HCT116 (cell line): Measurements from ENCODE around the gene SNAP47.

ENCODE experiments used
- EZH2phosphoT487 ChIP-seq: fragments of 200-600 bp; IDR thresholded peaks from 2 replicates; pipeline ENCODE4 v1.6.1; 2018; ENCODE audit warnings: antibody characterized with exemption, borderline replicate concordance
- RAD21 ChIP-seq: IDR thresholded peaks from 2 replicates; pipeline ENCODE4 v1.6.1; 2012; ENCODE audit warnings: low read depth, mild to moderate bottlenecking
- TF ChIP-seq, protein P1 (sequence below), 3 experiments: fragments of 200-600 bp in 1 of 3; sonication (generic) in 1 of 3; IDR thresholded peaks in 2 of 3; conservative IDR thresholded peaks in 1 of 3; 2 replicates each; pipeline ENCODE4 v1.5.1; 2012 to 2017; ENCODE audit warnings: low read depth in 2 of 3, low read length in 2 of 3, antibody characterized with exemption in 1 of 3, borderline replicate concordance in 1 of 3, control low read depth in 1 of 3, mild to moderate bottlenecking in 1 of 3, mixed read lengths in 1 of 3, mixed run types in 1 of 3, moderate library complexity in 1 of 3; ENCODE audit not compliant: insufficient read depth in 1 of 3

DNA sequence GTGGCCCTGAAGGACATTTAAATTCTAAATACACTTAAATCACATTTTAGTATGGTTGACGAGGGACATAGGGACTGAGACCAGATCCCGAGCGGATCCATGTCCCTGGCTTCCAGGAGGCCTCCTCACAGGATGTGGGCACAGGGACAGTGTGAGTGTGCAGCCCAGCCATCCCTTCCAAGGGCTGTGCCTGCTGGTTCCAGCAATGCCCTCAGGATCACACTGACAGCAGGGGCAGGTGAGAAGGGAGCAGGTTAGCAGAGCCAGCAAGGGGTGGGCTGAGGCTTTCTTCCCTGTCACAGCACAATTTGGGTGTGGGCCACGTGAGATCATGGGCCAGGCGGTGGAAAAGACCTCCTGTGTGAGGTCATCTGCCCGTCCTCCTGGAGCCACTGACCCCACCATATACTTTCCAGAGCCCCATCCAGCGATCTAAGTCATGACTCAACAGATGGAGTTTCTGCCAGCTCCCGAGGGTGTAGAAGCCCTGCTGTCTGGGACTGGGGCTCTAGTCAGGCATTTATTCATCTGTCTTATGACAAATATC lies 43.2 kb downstream of the SNAP47 start:
- TF ChIP-seq EZH2phosphoT487 (no peak), RAD21 (no peak)
- TF ChIP-seq, protein P1, sequence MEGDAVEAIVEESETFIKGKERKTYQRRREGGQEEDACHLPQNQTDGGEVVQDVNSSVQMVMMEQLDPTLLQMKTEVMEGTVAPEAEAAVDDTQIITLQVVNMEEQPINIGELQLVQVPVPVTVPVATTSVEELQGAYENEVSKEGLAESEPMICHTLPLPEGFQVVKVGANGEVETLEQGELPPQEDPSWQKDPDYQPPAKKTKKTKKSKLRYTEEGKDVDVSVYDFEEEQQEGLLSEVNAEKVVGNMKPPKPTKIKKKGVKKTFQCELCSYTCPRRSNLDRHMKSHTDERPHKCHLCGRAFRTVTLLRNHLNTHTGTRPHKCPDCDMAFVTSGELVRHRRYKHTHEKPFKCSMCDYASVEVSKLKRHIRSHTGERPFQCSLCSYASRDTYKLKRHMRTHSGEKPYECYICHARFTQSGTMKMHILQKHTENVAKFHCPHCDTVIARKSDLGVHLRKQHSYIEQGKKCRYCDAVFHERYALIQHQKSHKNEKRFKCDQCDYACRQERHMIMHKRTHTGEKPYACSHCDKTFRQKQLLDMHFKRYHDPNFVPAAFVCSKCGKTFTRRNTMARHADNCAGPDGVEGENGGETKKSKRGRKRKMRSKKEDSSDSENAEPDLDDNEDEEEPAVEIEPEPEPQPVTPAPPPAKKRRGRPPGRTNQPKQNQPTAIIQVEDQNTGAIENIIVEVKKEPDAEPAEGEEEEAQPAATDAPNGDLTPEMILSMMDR (IDR thresholded peaks at IDR 0.05 in 2 of 3, conservative IDR thresholded peaks at IDR 0.05 in 1 of 3; ENCODE audit: borderline replicate concordance in 1 of 3, insufficient read depth in 1 of 3, low read depth in 2 of 3, low read length in 2 of 3): no peak
